K562 (cell line): ENCODE results near the gene ZNF544.

Source experiments
- BCOR ChIP-seq: fragments of 450-650 bp; IDR thresholded peaks from 2 replicates; pipeline ENCODE4 v1.6.1; 2016
- CBX5 ChIP-seq: IDR thresholded peaks from 2 replicates; pipeline ENCODE4 v1.6.1; 2014; ENCODE audit warnings: low read depth, borderline replicate concordance
- FOXM1 ChIP-seq, 2 experiments: fragments of 450-650 bp in 1 of 2; sonication (generic) in 1 of 2; formaldehyde crosslinking in 1 of 2; IDR thresholded peaks; 2 replicates each; pipeline versions ENCODE4 v1.6.1 to v1.9.0; 2017 to 2022; ENCODE audit warnings: low read depth in 2 of 2, mild to moderate bottlenecking in 2 of 2, missing genetic modification reagents in 1 of 2, moderate library complexity in 1 of 2
- FOXP1 ChIP-seq: sonication (generic); formaldehyde crosslinking; IDR thresholded peaks from 2 replicates; pipeline ENCODE4 v1.8.0; 2022; ENCODE audit warnings: mild to moderate bottlenecking, missing genetic modification reagents
- POLR2A ChIP-seq: fragments of 450-650 bp; conservative IDR thresholded peaks from 2 replicates; pipeline ENCODE4 v1.6.1; 2016
- SMARCE1 ChIP-seq: fragments of 450-650 bp; IDR thresholded peaks from 2 replicates; pipeline ENCODE4 v1.7.1; 2016; ENCODE audit warnings: mild to moderate bottlenecking
- TF ChIP-seq, protein P1 (sequence below): IDR thresholded peaks from 2 replicates; pipeline ENCODE4 v1.6.1; 2012; ENCODE audit warnings: low read depth, low read length, improper control_type of control experiment, borderline replicate concordance

GRCh38 chr19:58278541-58279041 is 49.9 kb downstream of the ZNF544 start, which contains the start of gene ZNF8:
- peak; percentile 91 for TF ChIP-seq POLR2A
- TF ChIP-seq, protein P1, sequence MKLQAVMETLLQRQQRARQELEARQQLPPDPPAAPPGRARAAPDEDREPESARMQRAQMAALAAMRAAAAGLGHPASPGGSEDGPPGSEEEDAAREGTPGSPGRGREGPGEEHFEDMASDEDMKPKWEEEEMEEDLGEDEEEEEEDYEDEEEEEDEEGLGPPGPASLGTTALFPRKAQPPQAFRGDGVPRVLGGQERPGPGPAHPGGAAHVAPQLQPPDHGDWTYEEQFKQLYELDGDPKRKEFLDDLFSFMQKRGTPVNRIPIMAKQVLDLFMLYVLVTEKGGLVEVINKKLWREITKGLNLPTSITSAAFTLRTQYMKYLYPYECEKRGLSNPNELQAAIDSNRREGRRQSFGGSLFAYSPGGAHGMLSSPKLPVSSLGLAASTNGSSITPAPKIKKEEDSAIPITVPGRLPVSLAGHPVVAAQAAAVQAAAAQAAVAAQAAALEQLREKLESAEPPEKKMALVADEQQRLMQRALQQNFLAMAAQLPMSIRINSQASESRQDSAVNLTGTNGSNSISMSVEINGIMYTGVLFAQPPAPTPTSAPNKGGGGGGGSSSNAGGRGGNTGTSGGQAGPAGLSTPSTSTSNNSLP: no peak
- no peak for TF ChIP-seq SMARCE1
- TF ChIP-seq CBX5: peak; percentile 11; the same call in 1 of the 2 replicates
- no peak for TF ChIP-seq FOXM1 (IDR thresholded peaks at IDR 0.05; ENCODE audit: low read depth)
- TF ChIP-seq FOXM1 (CRISPR knock-in tag; IDR thresholded peaks at IDR 0.05; ENCODE audit: low read depth): no peak; the same call in 1 of the 2 replicates
- TF ChIP-seq FOXP1 (CRISPR knock-in tag): peak; percentile 34; the same call in 1 of the 2 replicates
- no peak; the same call in 1 of the 2 replicates for TF ChIP-seq BCOR
